HepG2 (cell line): Measurements from ENCODE around the gene KIF5B. TPM values are rescaled to one million over a fixed set of nuclear protein-coding genes. Genes with fewer than 3 reads are reported as not detected.

Experiments
- BHLHE40 ChIP-seq: IDR thresholded peaks from 2 replicates; pipeline ENCODE4 v1.6.1; 2011; ENCODE audit warnings: low read length, improper control_type of control experiment
- CEBPB ChIP-seq: IDR thresholded peaks from 2 replicates; pipeline ENCODE4 v1.6.1; 2011; ENCODE audit warnings: low read depth, low read length, improper control_type of control experiment, borderline replicate concordance
- CEBPZ ChIP-seq: IDR thresholded peaks from 2 replicates; pipeline ENCODE4 v1.6.1; 2012; ENCODE audit warnings: low read length, improper control_type of control experiment
- ELF3 ChIP-seq: IDR thresholded peaks from 2 replicates; pipeline ENCODE4 v1.6.1; 2016; ENCODE audit warnings: missing genetic modification reagents, missing compliant biosample characterization
- FOXP1 ChIP-seq, 2 experiments: fragments of 450-650 bp in 1 of 2; IDR thresholded peaks; 2 replicates each; pipeline ENCODE4 v1.6.1; 2017 to 2018; ENCODE audit warnings: antibody characterized with exemption in 1 of 2
- GATAD2A ChIP-seq: IDR thresholded peaks from 2 replicates; pipeline ENCODE4 v1.6.1; 2016
- GRHL1 ChIP-seq: sonication (generic); formaldehyde crosslinking; conservative IDR thresholded peaks from 2 replicates; pipeline ENCODE4 v1.8.0; 2022; ENCODE audit warnings: missing genetic modification reagents
- HNF1A ChIP-seq, 2 experiments: sonication (generic) in 1 of 2; formaldehyde crosslinking in 1 of 2; IDR thresholded peaks; 2 replicates each; pipeline versions ENCODE4 v1.4.0 to v1.6.1; 2016 to 2020; ENCODE audit warnings: borderline replicate concordance in 1 of 2, low read depth in 1 of 2, mild to moderate bottlenecking in 1 of 2, missing genetic modification reagents in 1 of 2
- HNF4A ChIP-seq: sonication (generic); formaldehyde crosslinking; IDR thresholded peaks from 2 replicates; pipeline ENCODE4 v1.4.0; 2020; ENCODE audit warnings: missing genetic modification reagents
- IRF2 ChIP-seq: IDR thresholded peaks from 2 replicates; pipeline ENCODE4 v1.6.1; 2018; ENCODE audit warnings: missing genetic modification reagents, missing compliant biosample characterization
- LCORL ChIP-seq, 2 experiments: fragments of 450-650 bp in 1 of 2; sonication (generic) in 1 of 2; formaldehyde crosslinking in 1 of 2; IDR thresholded peaks; 2 replicates each; pipeline versions ENCODE4 v1.5.0 to v1.6.1; 2017 to 2020; ENCODE audit warnings: antibody characterized with exemption in 1 of 2, missing genetic modification reagents in 1 of 2
- NCOA2 ChIP-seq: sonication (generic); formaldehyde crosslinking; IDR thresholded peaks from 2 replicates; pipeline ENCODE4 v1.8.0; 2022; ENCODE audit warnings: inconsistent platforms
- RBM22 ChIP-seq: fragments of 200-400 bp; formaldehyde crosslinking; optimal IDR thresholded peaks from 2 replicates; pipeline ENCODE3; 2017; ENCODE audit warnings: mild to moderate bottlenecking, low read length, moderate library complexity
- SOX13 ChIP-seq, 3 experiments: fragments of 450-650 bp in 1 of 3; sonication (generic) in 1 of 3; formaldehyde crosslinking in 1 of 3; IDR thresholded peaks in 2 of 3; conservative IDR thresholded peaks in 1 of 3; 2 replicates each; pipeline versions ENCODE4 v1.5.0 to v1.6.1; 2016 to 2020; ENCODE audit warnings: antibody characterized with exemption in 1 of 3, mild to moderate bottlenecking in 1 of 3, missing compliant biosample characterization in 1 of 3, missing genetic modification reagents in 1 of 3, moderate library complexity in 1 of 3
- SOX5 ChIP-seq: IDR thresholded peaks from 2 replicates; pipeline ENCODE4 v1.6.1; 2016; ENCODE audit warnings: borderline replicate concordance
- SOX6 ChIP-seq, 2 experiments: fragments of 450-650 bp in 1 of 2; sonication (generic) in 1 of 2; formaldehyde crosslinking in 1 of 2; IDR thresholded peaks; 2 replicates each; pipeline versions ENCODE4 v1.4.0 to v1.6.1; 2017 to 2020; ENCODE audit warnings: antibody characterized with exemption in 1 of 2, mild to moderate bottlenecking in 1 of 2, missing genetic modification reagents in 1 of 2
- ZBTB21 ChIP-seq: sonication (generic); formaldehyde crosslinking; IDR thresholded peaks from 2 replicates; pipeline ENCODE4 v1.4.0; 2020; ENCODE audit warnings: missing genetic modification reagents
- ZFP36L1 ChIP-seq: sonication (generic); formaldehyde crosslinking; IDR thresholded peaks from 2 replicates; pipeline ENCODE4 v1.8.0; 2022; ENCODE audit warnings: mild to moderate bottlenecking, missing genetic modification reagents, moderate library complexity
- ZNF282 ChIP-seq: fragments of 450-650 bp; IDR thresholded peaks from 2 replicates; pipeline ENCODE4 v1.6.1; 2018; ENCODE audit not compliant: partially characterized antibody
- ZNF678 ChIP-seq: sonication (generic); formaldehyde crosslinking; IDR thresholded peaks from 2 replicates; pipeline ENCODE4 v1.4.0; 2020; ENCODE audit warnings: mild to moderate bottlenecking, missing genetic modification reagents
- ZNF747 ChIP-seq: sonication (generic); formaldehyde crosslinking; IDR thresholded peaks from 2 replicates; pipeline ENCODE4 v1.8.1; 2023; ENCODE audit warnings: missing genetic modification reagents, mild to moderate bottlenecking, borderline replicate concordance
- polyA plus RNA-seq, 8 experiments: library from polyadenylated mRNA; depleted of rRNA in 3 of 8; stranded (reverse) in 7 of 8; unstranded in 1 of 8; fragments of >200 nt; fragmentation: Illumina TruSeq in 4 of 8; extraction: Trizol in 4 of 8; gene quantifications; 2 replicates each; pipeline versions ENCODE4 v1.2.1 to v1.2.3, GENCODE V29; 2011 to 2016; ENCODE audit warnings: low read depth in 4 of 8, missing spikeins in 1 of 8, mixed read lengths in 1 of 8; ENCODE audit not compliant: insufficient read depth in 1 of 8
- total RNA-seq, 5 experiments: library from RNA; depleted of rRNA; stranded (reverse); fragments of >200 nt; fragmentation: Illumina TruSeq; extraction: Trizol; gene quantifications; 2 replicates each; pipeline ENCODE4 v1.2.3, GENCODE V29; 2016; ENCODE audit warnings: low read depth in 1 of 5

The KIF5B gene
- total and polyA plus RNA-seq, 2 of the 13 experiments (the other 11 are each of a cell fraction or from before 2014, with no cell fraction given): 34.3 to 133 TPM

GRCh38 chr10:32023264-32023663 lies 33.0 kb downstream of the KIF5B start (continued):
- TF ChIP-seq HNF1A (IDR thresholded peaks at IDR 0.05; ENCODE audit: low read depth): peak; percentile 84
- TF ChIP-seq HNF1A (CRISPR knock-in tag; IDR thresholded peaks at IDR 0.05; ENCODE audit: borderline replicate concordance): peak; percentile 73; the same call in 1 of the 2 replicates
- TF ChIP-seq HNF4A (CRISPR knock-in tag): peak; percentile 75
- TF ChIP-seq CEBPZ: no peak
- TF ChIP-seq SOX5 (CRISPR knock-in tag): peak; percentile 86
- TF ChIP-seq GATAD2A (CRISPR knock-in tag): peak; percentile 22; the same call in 1 of the 2 replicates
- TF ChIP-seq CEBPB: no peak
- TF ChIP-seq ELF3: peak; percentile 78
- no peak for TF ChIP-seq ZBTB21
- no peak for TF ChIP-seq IRF2
- TF ChIP-seq ZNF282: no peak
- peak; percentile 79 for TF ChIP-seq RBM22
- TF ChIP-seq SOX6 (IDR thresholded peaks at IDR 0.05): no peak
- TF ChIP-seq SOX6 (CRISPR knock-in tag; IDR thresholded peaks at IDR 0.05): peak; percentile 49; the same call in 1 of the 2 replicates
- 0 out of 2 replicates have a peak, but pooled peaks have one; percentile 27 for TF ChIP-seq BHLHE40
- TF ChIP-seq GRHL1: no peak
- TF ChIP-seq ZFP36L1 (CRISPR knock-in tag): no peak
- no peak for TF ChIP-seq ZNF747
- 0 out of 2 replicates have a peak, but pooled peaks have one; percentile 18 for TF ChIP-seq NCOA2 (CRISPR knock-in tag)
- TF ChIP-seq SOX13 (IDR thresholded peaks at IDR 0.05): no peak
- peak in 1 of 2 experiments; percentile 74; a peak in 1 of 4 replicates for TF ChIP-seq SOX13 (CRISPR knock-in tag; conservative IDR thresholded peaks at IDR 0.05 in 1 of 2, IDR thresholded peaks at IDR 0.05 in 1 of 2)
- no peak for TF ChIP-seq FOXP1 (IDR thresholded peaks at IDR 0.05)
- peak; percentile 44; the same call in 1 of the 2 replicates for TF ChIP-seq FOXP1 (CRISPR knock-in tag; IDR thresholded peaks at IDR 0.05)
- TF ChIP-seq LCORL (IDR thresholded peaks at IDR 0.05): no peak
- no peak for TF ChIP-seq LCORL (CRISPR knock-in tag; IDR thresholded peaks at IDR 0.05)
- no peak for TF ChIP-seq ZNF678 (CRISPR knock-in tag)
